Measurements from ENCODE around the gene THSD4. TPM values are rescaled to one million over a fixed set of nuclear protein-coding genes. Genes with fewer than 3 reads are reported as not detected.

THSD4 gene
- polyA plus RNA-seq, 2 of the 4 experiments (the other 2 are of a cell fraction) = 15.8 to 40.7 TPM

DNA sequence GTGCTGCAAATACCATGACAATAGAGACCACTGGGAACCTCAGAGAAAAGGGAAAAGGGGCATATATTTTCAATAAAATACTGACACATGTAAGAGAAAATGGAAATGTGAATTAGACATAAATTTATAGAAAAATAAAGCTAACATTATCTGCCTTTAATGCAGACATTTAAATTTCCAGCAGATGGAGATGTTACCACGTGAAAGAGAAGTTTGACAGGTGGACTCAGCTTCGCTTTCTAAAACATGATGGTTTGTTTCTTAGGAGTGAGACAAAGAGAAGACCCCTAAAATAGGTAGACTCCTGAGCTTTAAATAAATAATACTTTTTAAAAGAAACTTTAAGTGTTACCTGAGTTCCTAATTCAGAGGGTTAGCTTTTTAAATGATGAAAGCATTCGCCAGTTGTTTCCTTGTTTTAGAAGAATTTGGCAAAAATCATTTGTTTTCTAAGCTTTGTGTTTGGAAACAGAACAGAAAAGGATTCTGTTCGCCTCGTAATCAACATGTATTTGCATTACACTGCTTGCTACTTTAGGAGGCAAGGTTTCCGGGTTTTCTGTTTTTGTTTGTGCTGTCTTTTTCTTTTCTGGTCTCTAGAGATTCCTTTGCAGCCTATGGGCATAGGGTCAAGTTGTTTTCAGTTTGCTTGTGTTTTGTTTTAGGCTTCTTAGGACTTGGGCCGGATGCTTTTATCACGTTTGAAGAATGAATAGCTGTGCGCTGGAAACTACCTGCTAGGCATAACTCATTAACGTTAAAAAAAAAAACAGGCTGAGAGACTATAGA is 271.4 kb downstream of the THSD4 start (continued):
- TF ChIP-seq SMC3 (IDR thresholded peaks at IDR 0.05) = peak; percentile 84
- TF ChIP-seq KDM5A (IDR thresholded peaks at IDR 0.05) = no peak
- no peak for TF ChIP-seq KDM1A (IDR thresholded peaks at IDR 0.05; ENCODE audit: low read depth)

DNA sequence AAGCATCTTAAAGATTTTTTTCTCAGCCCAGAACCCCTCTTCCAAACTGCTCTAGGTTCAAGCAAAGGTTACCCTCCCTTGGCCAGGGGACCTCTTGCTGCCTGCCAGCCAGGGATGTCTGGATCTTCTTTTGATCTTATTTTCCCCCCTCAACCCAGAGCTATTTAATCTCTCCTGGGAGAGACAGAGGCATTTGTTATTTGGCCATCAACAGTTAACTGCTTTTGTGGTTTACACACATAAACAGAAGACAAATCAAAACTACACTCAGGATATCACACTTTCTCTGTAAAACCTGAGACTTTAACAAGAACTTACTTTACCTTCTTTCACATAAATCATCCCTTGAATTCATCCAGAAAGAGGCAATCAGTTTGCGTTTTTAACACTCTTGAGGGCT is 272.5 kb downstream of the THSD4 start:
- peaks cover 7% of the 10 kb centered on the region; the same call in 1 of the 3 replicates for H3K9me3 ChIP-seq
- peaks cover 40% of the 10 kb centered on the region for H3K4me1 ChIP-seq
- DNase-seq (ENCODE audit: low read depth in 1 of 2, low spot score in 1 of 2) (no peak), FAIRE-seq (no peak), ATAC-seq (no peak)
- WGBS (ENCODE audit: missing lambda C conversion rate) = 97% methylated on average over 1 of the region's 1 CpG
- no peak overlapping the region for H3K4me3 ChIP-seq
- no peak for TF ChIP-seq ESRRA (IDR thresholded peaks at IDR 0.05; ENCODE audit: borderline replicate concordance, low read length)
- no peak for TF ChIP-seq FOXS1 (CRISPR knock-in tag; IDR thresholded peaks at IDR 0.05)
- no peak for TF ChIP-seq MYC (IDR thresholded peaks at IDR 0.05; ENCODE audit: borderline replicate concordance, low read length)
- no peak for TF ChIP-seq RFX5 (IDR thresholded peaks at IDR 0.05)
- TF ChIP-seq GATA3 (IDR thresholded peaks at IDR 0.05; ENCODE audit: borderline replicate concordance) = no peak
- no peak for TF ChIP-seq ZC3H11A (IDR thresholded peaks at IDR 0.05)
- TF ChIP-seq RNF2 (IDR thresholded peaks at IDR 0.05; ENCODE audit: borderline replicate concordance, low read depth) = no peak
- no peak for TF ChIP-seq CBX8 (IDR thresholded peaks at IDR 0.05)
- TF ChIP-seq ZSCAN20 (CRISPR knock-in tag; IDR thresholded peaks at IDR 0.05) = no peak
- no peak for TF ChIP-seq CEBPB (IDR thresholded peaks at IDR 0.05)
- TF ChIP-seq SMC3 (IDR thresholded peaks at IDR 0.05) = no peak
- TF ChIP-seq MAFK (IDR thresholded peaks at IDR 0.05; ENCODE audit: partially characterized antibody) = no peak
- TF ChIP-seq, protein P1, sequence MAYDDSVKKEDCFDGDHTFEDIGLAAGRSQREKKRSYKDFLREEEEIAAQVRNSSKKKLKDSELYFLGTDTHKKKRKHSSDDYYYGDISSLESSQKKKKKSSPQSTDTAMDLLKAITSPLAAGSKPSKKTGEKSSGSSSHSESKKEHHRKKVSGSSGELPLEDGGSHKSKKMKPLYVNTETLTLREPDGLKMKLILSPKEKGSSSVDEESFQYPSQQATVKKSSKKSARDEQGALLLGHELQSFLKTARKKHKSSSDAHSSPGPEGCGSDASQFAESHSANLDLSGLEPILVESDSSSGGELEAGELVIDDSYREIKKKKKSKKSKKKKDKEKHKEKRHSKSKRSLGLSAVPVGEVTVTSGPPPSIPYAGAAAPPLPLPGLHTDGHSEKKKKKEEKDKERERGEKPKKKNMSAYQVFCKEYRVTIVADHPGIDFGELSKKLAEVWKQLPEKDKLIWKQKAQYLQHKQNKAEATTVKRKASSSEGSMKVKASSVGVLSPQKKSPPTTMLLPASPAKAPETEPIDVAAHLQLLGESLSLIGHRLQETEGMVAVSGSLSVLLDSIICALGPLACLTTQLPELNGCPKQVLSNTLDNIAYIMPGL (CRISPR knock-in tag; IDR thresholded peaks at IDR 0.05; ENCODE audit: borderline replicate concordance) = no peak
- TF ChIP-seq, protein P2, sequence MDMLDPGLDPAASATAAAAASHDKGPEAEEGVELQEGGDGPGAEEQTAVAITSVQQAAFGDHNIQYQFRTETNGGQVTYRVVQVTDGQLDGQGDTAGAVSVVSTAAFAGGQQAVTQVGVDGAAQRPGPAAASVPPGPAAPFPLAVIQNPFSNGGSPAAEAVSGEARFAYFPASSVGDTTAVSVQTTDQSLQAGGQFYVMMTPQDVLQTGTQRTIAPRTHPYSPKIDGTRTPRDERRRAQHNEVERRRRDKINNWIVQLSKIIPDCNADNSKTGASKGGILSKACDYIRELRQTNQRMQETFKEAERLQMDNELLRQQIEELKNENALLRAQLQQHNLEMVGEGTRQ (IDR thresholded peaks at IDR 0.05) = no peak
- TF ChIP-seq EP300 (IDR thresholded peaks at IDR 0.05) = no peak
- peak overlapping the region; percentile 15; the same call in 1 of the 3 replicates for H3K4me2 ChIP-seq
- CTCF ChIA-PET = interaction anchor here (0.5 to 5.9 kb wide), 12 partner anchors 10 to 414 kb away, joined by 4 to 49 read pairs (median 12); no protein-coding TSS in a partner anchor
- POLR2A ChIA-PET = no interaction called here
- peak overlapping the region; percentile 60 to 69 for H3K27ac ChIP-seq

DNA sequence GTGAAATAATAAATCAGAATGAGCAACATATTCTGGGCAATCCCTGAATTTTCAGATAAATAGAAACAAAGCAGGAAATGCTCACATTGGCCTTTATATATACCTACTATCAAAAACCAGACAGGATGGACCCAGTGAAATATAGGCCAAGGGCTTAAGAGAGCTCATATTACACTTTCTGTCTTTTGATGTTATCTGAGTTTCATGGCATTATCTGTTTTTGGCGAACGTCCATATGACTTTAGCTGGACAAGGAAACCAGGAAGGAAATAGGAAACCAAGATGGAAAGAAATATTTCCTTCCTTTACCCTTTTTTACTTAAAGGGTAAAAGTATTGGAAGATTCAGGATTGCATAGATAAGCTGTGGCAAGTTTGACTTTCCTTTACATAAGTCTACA is 274.8 kb downstream of the THSD4 start:
- 88% methylated on average over 2 of the region's 2 CpGs for WGBS (ENCODE audit: missing lambda C conversion rate)
- peaks cover 7% of the 10 kb centered on the region; the same call in 1 of the 3 replicates for H3K9me3 ChIP-seq
- DNase-seq (ENCODE audit: low read depth in 1 of 2, low spot score in 1 of 2) = no peak
- ChIA-PET POLR2A (no interaction called here), CTCF (interaction anchor here (0.9 to 2.4 kb wide), 3 partner anchors 21 to 414 kb away, joined by 3 to 10 read pairs (median 5); no protein-coding TSS in a partner anchor)
- H3K4me2 ChIP-seq = no peak overlapping the region
- TF ChIP-seq NFE2L2 (conservative IDR thresholded peaks at IDR 0.05; ENCODE audit: low read length) = no peak
- TF ChIP-seq ESRRA (IDR thresholded peaks at IDR 0.05; ENCODE audit: borderline replicate concordance, low read length) = no peak
- TF ChIP-seq HEYL (CRISPR knock-in tag; IDR thresholded peaks at IDR 0.05) = no peak
- TF ChIP-seq, protein P3, sequence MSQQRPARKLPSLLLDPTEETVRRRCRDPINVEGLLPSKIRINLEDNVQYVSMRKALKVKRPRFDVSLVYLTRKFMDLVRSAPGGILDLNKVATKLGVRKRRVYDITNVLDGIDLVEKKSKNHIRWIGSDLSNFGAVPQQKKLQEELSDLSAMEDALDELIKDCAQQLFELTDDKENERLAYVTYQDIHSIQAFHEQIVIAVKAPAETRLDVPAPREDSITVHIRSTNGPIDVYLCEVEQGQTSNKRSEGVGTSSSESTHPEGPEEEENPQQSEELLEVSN (IDR thresholded peaks at IDR 0.05; ENCODE audit: borderline replicate concordance, low read depth) = no peak
- TF ChIP-seq, protein P4, sequence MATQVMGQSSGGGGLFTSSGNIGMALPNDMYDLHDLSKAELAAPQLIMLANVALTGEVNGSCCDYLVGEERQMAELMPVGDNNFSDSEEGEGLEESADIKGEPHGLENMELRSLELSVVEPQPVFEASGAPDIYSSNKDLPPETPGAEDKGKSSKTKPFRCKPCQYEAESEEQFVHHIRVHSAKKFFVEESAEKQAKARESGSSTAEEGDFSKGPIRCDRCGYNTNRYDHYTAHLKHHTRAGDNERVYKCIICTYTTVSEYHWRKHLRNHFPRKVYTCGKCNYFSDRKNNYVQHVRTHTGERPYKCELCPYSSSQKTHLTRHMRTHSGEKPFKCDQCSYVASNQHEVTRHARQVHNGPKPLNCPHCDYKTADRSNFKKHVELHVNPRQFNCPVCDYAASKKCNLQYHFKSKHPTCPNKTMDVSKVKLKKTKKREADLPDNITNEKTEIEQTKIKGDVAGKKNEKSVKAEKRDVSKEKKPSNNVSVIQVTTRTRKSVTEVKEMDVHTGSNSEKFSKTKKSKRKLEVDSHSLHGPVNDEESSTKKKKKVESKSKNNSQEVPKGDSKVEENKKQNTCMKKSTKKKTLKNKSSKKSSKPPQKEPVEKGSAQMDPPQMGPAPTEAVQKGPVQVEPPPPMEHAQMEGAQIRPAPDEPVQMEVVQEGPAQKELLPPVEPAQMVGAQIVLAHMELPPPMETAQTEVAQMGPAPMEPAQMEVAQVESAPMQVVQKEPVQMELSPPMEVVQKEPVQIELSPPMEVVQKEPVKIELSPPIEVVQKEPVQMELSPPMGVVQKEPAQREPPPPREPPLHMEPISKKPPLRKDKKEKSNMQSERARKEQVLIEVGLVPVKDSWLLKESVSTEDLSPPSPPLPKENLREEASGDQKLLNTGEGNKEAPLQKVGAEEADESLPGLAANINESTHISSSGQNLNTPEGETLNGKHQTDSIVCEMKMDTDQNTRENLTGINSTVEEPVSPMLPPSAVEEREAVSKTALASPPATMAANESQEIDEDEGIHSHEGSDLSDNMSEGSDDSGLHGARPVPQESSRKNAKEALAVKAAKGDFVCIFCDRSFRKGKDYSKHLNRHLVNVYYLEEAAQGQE (IDR thresholded peaks at IDR 0.05) = no peak
- no peak for TF ChIP-seq RAD21 (conservative IDR thresholded peaks at IDR 0.05 in 1 of 2, IDR thresholded peaks at IDR 0.05 in 1 of 2)
- TF ChIP-seq PHF8 (IDR thresholded peaks at IDR 0.05; ENCODE audit: borderline replicate concordance, low read depth) = no peak
- no peak for TF ChIP-seq MYC (IDR thresholded peaks at IDR 0.05; ENCODE audit: borderline replicate concordance, low read length)
- TF ChIP-seq HDAC2 (IDR thresholded peaks at IDR 0.05) = no peak
- TF ChIP-seq POLR2AphosphoS2 (conservative IDR thresholded peaks at IDR 0.05; ENCODE audit: low read length) = no peak
- no peak for TF ChIP-seq FOSB (CRISPR knock-in tag; IDR thresholded peaks at IDR 0.05)
- no peak for ATAC-seq
- peaks cover 32% of the 10 kb centered on the region for H3K4me1 ChIP-seq
- H3K27ac ChIP-seq = peak overlapping the region in 1 of 2 experiments; percentile 5; a peak in 1 of 6 replicates
- FAIRE-seq = no peak
- H3K4me3 ChIP-seq = no peak overlapping the region

All from A549 (cell line).